ENCODE results near the gene MUC5B.

DNA sequence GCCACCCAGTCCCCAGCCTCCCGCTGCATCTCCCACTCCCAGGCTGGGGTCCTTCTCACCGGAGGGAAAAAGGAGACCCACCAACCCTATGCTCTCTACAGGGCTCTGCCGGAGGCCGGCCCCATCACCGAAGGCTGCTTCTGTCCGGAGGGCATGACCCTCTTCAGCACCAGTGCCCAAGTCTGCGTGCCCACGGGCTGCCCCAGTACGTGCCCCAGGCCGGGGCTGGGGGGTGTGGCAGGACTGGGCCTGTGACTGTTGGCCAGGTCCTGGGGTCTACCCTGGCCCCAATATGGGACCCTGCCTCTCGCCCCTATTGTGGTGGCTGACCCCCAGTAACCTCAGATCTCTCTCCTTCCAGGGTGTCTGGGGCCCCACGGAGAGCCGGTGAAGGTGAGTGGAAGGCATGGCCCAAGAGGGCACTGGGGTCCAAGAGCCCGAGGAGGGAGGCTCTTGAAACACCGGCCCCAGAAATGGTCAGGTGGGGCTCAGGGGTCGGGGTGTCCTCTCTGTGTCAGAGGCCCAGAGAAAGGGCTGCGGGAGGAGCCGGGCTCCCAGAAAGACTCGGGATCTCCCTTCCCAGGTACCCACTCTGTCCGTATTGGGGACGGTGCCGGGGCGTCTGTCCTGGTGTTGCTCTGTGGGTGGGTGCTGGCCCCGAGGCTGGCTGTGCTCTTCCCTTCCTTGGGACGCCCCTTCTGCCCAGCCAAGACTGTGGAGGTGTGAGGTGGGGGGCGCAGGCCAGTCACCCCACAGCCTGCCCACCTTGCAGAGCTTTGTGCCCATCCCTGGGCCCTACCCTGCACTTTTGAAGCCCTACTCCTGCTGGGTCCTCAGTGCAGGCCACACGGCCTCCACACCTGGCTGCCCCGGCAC is 26.1 kb upstream of the MUC5B start:
- TF ChIP-seq, protein P1, sequence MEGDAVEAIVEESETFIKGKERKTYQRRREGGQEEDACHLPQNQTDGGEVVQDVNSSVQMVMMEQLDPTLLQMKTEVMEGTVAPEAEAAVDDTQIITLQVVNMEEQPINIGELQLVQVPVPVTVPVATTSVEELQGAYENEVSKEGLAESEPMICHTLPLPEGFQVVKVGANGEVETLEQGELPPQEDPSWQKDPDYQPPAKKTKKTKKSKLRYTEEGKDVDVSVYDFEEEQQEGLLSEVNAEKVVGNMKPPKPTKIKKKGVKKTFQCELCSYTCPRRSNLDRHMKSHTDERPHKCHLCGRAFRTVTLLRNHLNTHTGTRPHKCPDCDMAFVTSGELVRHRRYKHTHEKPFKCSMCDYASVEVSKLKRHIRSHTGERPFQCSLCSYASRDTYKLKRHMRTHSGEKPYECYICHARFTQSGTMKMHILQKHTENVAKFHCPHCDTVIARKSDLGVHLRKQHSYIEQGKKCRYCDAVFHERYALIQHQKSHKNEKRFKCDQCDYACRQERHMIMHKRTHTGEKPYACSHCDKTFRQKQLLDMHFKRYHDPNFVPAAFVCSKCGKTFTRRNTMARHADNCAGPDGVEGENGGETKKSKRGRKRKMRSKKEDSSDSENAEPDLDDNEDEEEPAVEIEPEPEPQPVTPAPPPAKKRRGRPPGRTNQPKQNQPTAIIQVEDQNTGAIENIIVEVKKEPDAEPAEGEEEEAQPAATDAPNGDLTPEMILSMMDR (IDR thresholded peaks at IDR 0.05; ENCODE audit: low read length), result no peak
- TF ChIP-seq EZH2 (IDR thresholded peaks at IDR 0.05; ENCODE audit: borderline replicate concordance, low read length), result no peak

Data from OCI-LY1 (cell line).